Gastrocnemius medialis (tissue), 4 donors: ENCODE results near the gene NEURL4. TPM values are rescaled to one million over a fixed set of nuclear protein-coding genes. Genes with fewer than 3 reads are reported as not detected.

Experiments used
- ATAC-seq, 2 donors: fragments of 150-250 bp; one replicate each; pipeline ENCODE4 v1.9.1; 2016
- DNase-seq, 2 donors: peaks; one replicate each; pipeline ENCODE4 v3.0.0-alpha.2; 2019
- H3K27ac ChIP-seq, 4 donors: fragments of 200-600 bp; sonication (generic); 1 replicate in 1 of 4; 2 replicates in 3 of 4; pipeline ENCODE4 v1.5.1; 2016 to 2018; ENCODE audit warnings: mild to moderate bottlenecking in 2 of 4, moderate library complexity in 1 of 4
- H3K27me3 ChIP-seq, 3 donors: fragments of 200-600 bp; sonication (generic) in 2 of 3; 1 replicate in 1 of 3; 2 replicates in 2 of 3; pipeline versions ENCODE4 v1.5.1 to v1.6.0; 2016 to 2019; ENCODE audit warnings: mild to moderate bottlenecking in 1 of 3, moderate library complexity in 1 of 3
- H3K36me3 ChIP-seq, 2 donors: fragments of 200-600 bp; sonication (generic) in 1 of 2; one replicate each; pipeline ENCODE4 v1.5.1; 2017 to 2018
- H3K4me1 ChIP-seq, 2 donors: fragments of 200-600 bp; sonication (generic) in 1 of 2; one replicate each; pipeline ENCODE4 v1.5.1; 2016 to 2017; ENCODE audit warnings: mild to moderate bottlenecking in 2 of 2
- H3K4me3 ChIP-seq, 4 donors: fragments of 200-600 bp; sonication (generic) in 3 of 4; 1 replicate in 1 of 4; 2 replicates in 3 of 4; pipeline ENCODE4 v1.5.1; 2016 to 2019; ENCODE audit warnings: mild to moderate bottlenecking in 2 of 4
- H3K9me3 ChIP-seq, 3 donors: fragments of 200-600 bp; sonication (generic) in 2 of 3; 1 replicate in 1 of 3; 2 replicates in 2 of 3; pipeline ENCODE4 v1.5.1; 2016 to 2019
- POLR2A ChIP-seq, 2 donors: fragments of 450-650 bp; IDR thresholded peaks; one replicate each; pipeline ENCODE4 v1.6.1; 2017; ENCODE audit warnings: antibody characterized with exemption in 2 of 2, mild to moderate bottlenecking in 2 of 2, moderate library complexity in 2 of 2
- in situ Hi-C, 4 donors: fragments of 200-750 bp; cut with MboI; loops; one replicate each; pipeline versions ENCODE4 v1.15.0 to v1.8.0; 2017; ENCODE audit warnings: low sequenced_read_pairs in 4 of 4
- intact Hi-C: fragments of 100-400 bp; cut with DNase I; formaldehyde crosslinking; loops from one replicate; pipeline ENCODE4 v1.15.1; 2023; ENCODE audit warnings: low total_unique reads
- total RNA-seq, 4 donors: library from RNA; depleted of rRNA; stranded (reverse); fragments of >200 nt; gene quantifications; one replicate each; pipeline versions ENCODE4 v1.1.0 to v1.2.3, GENCODE V29; 2016
- TF ChIP-seq, protein P1 (sequence below), 5 experiments: fragments of 450-650 bp in 3 of 5; fragments of 200-600 bp in 2 of 5; sonication (generic) in 2 of 5; IDR thresholded peaks in 4 of 5; conservative IDR thresholded peaks in 1 of 5; 1 replicate in 4 of 5; 2 replicates in 1 of 5; pipeline ENCODE4 v1.5.1; 2016 to 2019; ENCODE audit warnings: antibody characterized with exemption in 5 of 5, mild to moderate bottlenecking in 3 of 5, moderate library complexity in 3 of 5

The NEURL4 gene
- total RNA-seq, 4 donors from 2014 or later = 21.8 to 26.7 (median 23.5) TPM

DNA sequence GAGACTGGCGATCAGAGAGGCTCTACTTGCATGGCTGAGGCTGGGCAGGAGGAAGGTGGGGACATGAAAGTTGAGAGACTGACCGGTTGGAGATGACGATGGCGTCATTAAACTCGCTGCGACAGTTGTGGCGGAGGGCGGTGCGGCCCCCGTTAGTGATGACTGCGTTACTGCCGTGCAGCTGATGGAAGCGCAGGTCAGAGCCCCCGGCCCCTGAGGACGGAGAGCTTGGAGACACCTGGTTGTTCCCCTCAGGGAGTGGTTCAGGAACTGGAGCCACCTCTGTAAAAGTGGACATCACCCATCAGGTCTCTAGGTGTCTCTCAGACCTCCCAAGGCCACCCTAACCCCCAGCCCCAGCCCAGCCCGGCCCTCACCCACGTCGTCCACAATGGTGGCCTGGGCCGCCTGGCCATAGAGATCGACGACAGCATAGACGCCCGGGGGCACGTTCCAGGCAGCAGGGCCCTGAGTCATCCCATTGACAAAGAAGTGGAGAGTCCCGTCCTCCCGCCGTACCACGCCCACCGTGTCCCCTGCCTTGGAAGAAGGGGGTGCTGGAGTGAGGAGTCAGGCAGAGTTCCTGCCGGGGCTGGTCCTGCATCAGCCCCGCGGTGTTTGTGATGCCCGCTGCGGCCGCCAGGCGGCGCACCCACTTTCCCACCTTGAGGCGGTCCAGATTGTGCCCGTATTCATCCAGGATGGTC, 5.3 kb downstream of the NEURL4 start:
- intact Hi-C loops (no loop called here), in situ Hi-C loops (no loop called here)
- DNase-seq (peak in 1 of 2 donors; percentile 42), ATAC-seq (no peak)
- TF ChIP-seq POLR2A (IDR thresholded peaks at IDR 0.05) = no peak
- TF ChIP-seq, protein P1, sequence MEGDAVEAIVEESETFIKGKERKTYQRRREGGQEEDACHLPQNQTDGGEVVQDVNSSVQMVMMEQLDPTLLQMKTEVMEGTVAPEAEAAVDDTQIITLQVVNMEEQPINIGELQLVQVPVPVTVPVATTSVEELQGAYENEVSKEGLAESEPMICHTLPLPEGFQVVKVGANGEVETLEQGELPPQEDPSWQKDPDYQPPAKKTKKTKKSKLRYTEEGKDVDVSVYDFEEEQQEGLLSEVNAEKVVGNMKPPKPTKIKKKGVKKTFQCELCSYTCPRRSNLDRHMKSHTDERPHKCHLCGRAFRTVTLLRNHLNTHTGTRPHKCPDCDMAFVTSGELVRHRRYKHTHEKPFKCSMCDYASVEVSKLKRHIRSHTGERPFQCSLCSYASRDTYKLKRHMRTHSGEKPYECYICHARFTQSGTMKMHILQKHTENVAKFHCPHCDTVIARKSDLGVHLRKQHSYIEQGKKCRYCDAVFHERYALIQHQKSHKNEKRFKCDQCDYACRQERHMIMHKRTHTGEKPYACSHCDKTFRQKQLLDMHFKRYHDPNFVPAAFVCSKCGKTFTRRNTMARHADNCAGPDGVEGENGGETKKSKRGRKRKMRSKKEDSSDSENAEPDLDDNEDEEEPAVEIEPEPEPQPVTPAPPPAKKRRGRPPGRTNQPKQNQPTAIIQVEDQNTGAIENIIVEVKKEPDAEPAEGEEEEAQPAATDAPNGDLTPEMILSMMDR (IDR thresholded peaks at IDR 0.05 in 4 of 5, conservative IDR thresholded peaks at IDR 0.05 in 1 of 5) = peak; percentile 46 to 83 (median 74)
- Histone ChIP-seq H3K4me3 (no peak overlapping the region), H3K4me1 (peaks cover 12 to 14% of the 10 kb centered on the region in 2 donors), H3K27ac (no peak overlapping the region), H3K9me3 (no peaks in the 10 kb centered on the region), H3K36me3 (peaks cover 0 to 67% of the 10 kb centered on the region in 2 donors), H3K27me3 (no peaks in the 10 kb centered on the region)

- ATAC-seq (no peak), DNase-seq (no peak)
- TF ChIP-seq, protein P1 (IDR thresholded peaks at IDR 0.05 in 4 of 5, conservative IDR thresholded peaks at IDR 0.05 in 1 of 5) = no peak
- TF ChIP-seq POLR2A (IDR thresholded peaks at IDR 0.05) = no peak
- intact Hi-C loops = no loop called here
- Histone ChIP-seq H3K4me3 (no peak overlapping the region), H3K36me3 (peaks cover 0 to 79% of the 10 kb centered on the region in 2 donors), H3K4me1 (peaks cover 2% of the 10 kb centered on the region in 2 donors), H3K27me3 (no peaks in the 10 kb centered on the region), H3K27ac (no peak overlapping the region), H3K9me3 (no peaks in the 10 kb centered on the region)
- in situ Hi-C loops = no loop called here
Measured at GRCh38 chr17:7322520-7323194, 6.5 kb downstream of the NEURL4 start.

- H3K27me3 ChIP-seq = no peaks in the 10 kb centered on the region
- TF ChIP-seq, protein P1 (IDR thresholded peaks at IDR 0.05 in 4 of 5, conservative IDR thresholded peaks at IDR 0.05 in 1 of 5) = no peak
- no peak for TF ChIP-seq POLR2A (IDR thresholded peaks at IDR 0.05)
- intact Hi-C loops = no loop called here
- peaks cover 0 to 87% of the 10 kb centered on the region in 2 donors for H3K36me3 ChIP-seq
- in situ Hi-C loops = no loop called here
- no peaks in the 10 kb centered on the region for H3K9me3 ChIP-seq
- H3K4me3 ChIP-seq = no peak overlapping the region
- H3K27ac ChIP-seq = no peak overlapping the region
- DNase-seq (no peak), ATAC-seq (no peak)
- H3K4me1 ChIP-seq = no peaks in the 10 kb centered on the region
Measured at GRCh38 chr17:7321466-7321865, 7.7 kb downstream of the NEURL4 start.

- TF ChIP-seq, protein P1 (IDR thresholded peaks at IDR 0.05 in 4 of 5, conservative IDR thresholded peaks at IDR 0.05 in 1 of 5) = no peak
- TF ChIP-seq POLR2A (IDR thresholded peaks at IDR 0.05) = no peak
- ATAC-seq = no peak
- Histone ChIP-seq H3K9me3 (no peaks in the 10 kb centered on the region), H3K36me3 (peaks cover 0 to 69% of the 10 kb centered on the region in 2 donors), H3K4me1 (peaks cover 20 to 23% of the 10 kb centered on the region in 2 donors), H3K27ac (no peak overlapping the region), H3K4me3 (no peak overlapping the region), H3K27me3 (no peaks in the 10 kb centered on the region)
- intact Hi-C loops (no loop called here), in situ Hi-C loops (no loop called here)
- DNase-seq = no peak
Measured at GRCh38 chr17:7318121-7318860, 10.8 kb downstream of the NEURL4 start.
